H9 (cell line): Measurements from ENCODE around the gene ANKIB1. TPM values are rescaled to one million over a fixed set of nuclear protein-coding genes. Genes with fewer than 3 reads are reported as not detected.

Experiments
- DNase-seq: peaks from one replicate; pipeline ENCODE4 v3.0.0-alpha.2; 2017
- H2AFZ ChIP-seq: one replicate; pipeline ENCODE4 v1.6.1; 2013; ENCODE audit warnings: mild to moderate bottlenecking, low read length, control low read depth, moderate library complexity
- H2AK5ac ChIP-seq: 2 replicates; pipeline ENCODE4 v1.6.1; 2013; ENCODE audit warnings: low read length, control low read depth, mixed read lengths; ENCODE audit not compliant: insufficient read length
- H2BK120ac ChIP-seq: one replicate; pipeline ENCODE4 v1.6.1; 2013; ENCODE audit warnings: low read depth, mild to moderate bottlenecking, low read length, control low read depth, inconsistent platforms; ENCODE audit not compliant: poor library complexity, severe bottlenecking
- H2BK12ac ChIP-seq: 2 replicates; pipeline ENCODE4 v1.6.1; 2013; ENCODE audit warnings: low read length, control low read depth, mixed read lengths, low read depth; ENCODE audit not compliant: insufficient read length
- H2BK15ac ChIP-seq: 2 replicates; pipeline ENCODE4 v1.6.1; 2013; ENCODE audit warnings: low read depth, low read length, control low read depth
- H2BK20ac ChIP-seq: one replicate; pipeline ENCODE4 v1.6.1; 2013; ENCODE audit warnings: low read depth, mild to moderate bottlenecking, low read length, control low read depth, inconsistent platforms; ENCODE audit not compliant: poor library complexity, severe bottlenecking
- H2BK5ac ChIP-seq: 2 replicates; pipeline ENCODE4 v1.6.1; 2013; ENCODE audit warnings: low read length, control low read depth, mixed read lengths; ENCODE audit not compliant: insufficient read length
- H3K14ac ChIP-seq: 2 replicates; pipeline ENCODE4 v1.6.1; 2013; ENCODE audit warnings: low read length, control low read depth; ENCODE audit not compliant: insufficient read depth
- H3K18ac ChIP-seq: 2 replicates; pipeline ENCODE4 v1.6.1; 2013; ENCODE audit warnings: low read depth, mild to moderate bottlenecking, mixed read lengths, low read length, control low read depth; ENCODE audit not compliant: insufficient read length
- H3K23ac ChIP-seq: 2 replicates; pipeline ENCODE4 v1.6.1; 2013; ENCODE audit warnings: low read length, control low read depth, mixed read lengths, low read depth; ENCODE audit not compliant: insufficient read length
- H3K23me2 ChIP-seq: 2 replicates; pipeline ENCODE4 v1.6.1; 2013; ENCODE audit warnings: low read depth, mild to moderate bottlenecking, mixed read lengths, low read length, control low read depth; ENCODE audit not compliant: insufficient read length, poor library complexity, severe bottlenecking
- H3K27ac ChIP-seq: 2 replicates; pipeline ENCODE4 v1.5.1; 2013; ENCODE audit warnings: low read length, control low read depth, mixed read lengths, low read depth; ENCODE audit not compliant: insufficient read length
- H3K27me3 ChIP-seq: 2 replicates; pipeline ENCODE4 v1.6.1; 2013; ENCODE audit warnings: low read length, control low read depth, inconsistent platforms; ENCODE audit not compliant: insufficient read depth
- H3K4ac ChIP-seq: 2 replicates; pipeline ENCODE4 v1.6.1; 2013; ENCODE audit warnings: low read depth, mild to moderate bottlenecking, control low read depth, inconsistent platforms, low read length, moderate library complexity
- H3K4me1 ChIP-seq: 2 replicates; pipeline ENCODE4 v1.6.1; 2013; ENCODE audit warnings: low read length, control low read depth, inconsistent platforms; ENCODE audit not compliant: insufficient read depth
- H3K4me2 ChIP-seq: 2 replicates; pipeline ENCODE4 v1.6.1; 2013; ENCODE audit warnings: low read length, control low read depth, mixed read lengths; ENCODE audit not compliant: insufficient read length, insufficient read depth
- H3K56ac ChIP-seq: 2 replicates; pipeline ENCODE4 v1.6.1; 2013; ENCODE audit warnings: low read depth, mild to moderate bottlenecking, mixed read lengths, low read length, control low read depth; ENCODE audit not compliant: insufficient read length
- H3K79me1 ChIP-seq: 2 replicates; pipeline ENCODE4 v1.6.1; 2013; ENCODE audit warnings: low read depth, mild to moderate bottlenecking, moderate library complexity, low read length, control low read depth, inconsistent platforms; ENCODE audit not compliant: insufficient read depth, poor library complexity, severe bottlenecking
- H3K79me2 ChIP-seq: 2 replicates; pipeline ENCODE4 v1.6.1; 2013; ENCODE audit warnings: low read length, control low read depth, inconsistent platforms; ENCODE audit not compliant: insufficient read depth
- H3K9ac ChIP-seq: 2 replicates; pipeline ENCODE4 v1.6.1; 2013; ENCODE audit warnings: low read length, control low read depth, mixed read lengths; ENCODE audit not compliant: insufficient read length; ENCODE audit errors: extremely low read depth
- H3K9me3 ChIP-seq: one replicate; pipeline ENCODE4 v1.6.1; 2013; ENCODE audit warnings: low read depth, low read length, inconsistent platforms; ENCODE audit not compliant: control insufficient read depth
- H3T11ph ChIP-seq: one replicate; pipeline ENCODE4 v1.6.1; 2013; ENCODE audit warnings: mild to moderate bottlenecking, low read length, control low read depth, inconsistent platforms
- H4K20me1 ChIP-seq: one replicate; pipeline ENCODE4 v1.6.1; 2013; ENCODE audit not compliant: control insufficient read depth, insufficient read length, insufficient read depth
- H4K5ac ChIP-seq: 2 replicates; pipeline ENCODE4 v1.6.1; 2013; ENCODE audit warnings: low read depth, mild to moderate bottlenecking, mixed read lengths, low read length, control low read depth; ENCODE audit not compliant: insufficient read length
- H4K8ac ChIP-seq: replicated peaks from 2 replicates; pipeline ENCODE4 v1.6.1; 2013; ENCODE audit warnings: low read length, control low read depth, mixed read lengths, low read depth; ENCODE audit not compliant: insufficient read length
- H4K91ac ChIP-seq: 2 replicates; pipeline ENCODE4 v1.6.1; 2013; ENCODE audit warnings: low read depth, mild to moderate bottlenecking, moderate library complexity, mixed read lengths, low read length, control low read depth; ENCODE audit not compliant: insufficient read length
- H3K27ac Mint-ChIP-seq, 3 experiments: 2 replicates in 2 of 3; 3 replicates in 1 of 3; pipeline ENCODE4 v1.8.0; 2020 to 2021; ENCODE audit warnings: mixed read lengths in 3 of 3, mild to moderate bottlenecking in 1 of 3, moderate library complexity in 1 of 3
- H3K27me3 Mint-ChIP-seq: 2 replicates; pipeline ENCODE4 v1.8.0; 2021; ENCODE audit warnings: low read depth, mild to moderate bottlenecking, moderate library complexity, mixed read lengths
- H3K36me3 Mint-ChIP-seq, 3 experiments: 2 replicates in 2 of 3; 3 replicates in 1 of 3; pipeline ENCODE4 v1.8.0; 2020 to 2021; ENCODE audit warnings: low read depth in 3 of 3, mixed read lengths in 3 of 3; ENCODE audit not compliant: insufficient read depth in 1 of 3
- H3K4me1 Mint-ChIP-seq, 2 experiments: 2 replicates each; pipeline ENCODE4 v1.8.0; 2020; ENCODE audit warnings: mixed read lengths in 2 of 2
- H3K4me3 Mint-ChIP-seq, 2 experiments: 2 replicates in 1 of 2; 3 replicates in 1 of 2; pipeline ENCODE4 v1.8.0; 2020 to 2021; ENCODE audit warnings: mild to moderate bottlenecking in 2 of 2, mixed read lengths in 2 of 2, moderate library complexity in 1 of 2
- H3K9me3 Mint-ChIP-seq, 2 experiments: 2 replicates in 1 of 2; 3 replicates in 1 of 2; pipeline ENCODE4 v1.8.0; 2020; ENCODE audit warnings: mild to moderate bottlenecking in 2 of 2, mixed read lengths in 2 of 2, moderate library complexity in 1 of 2
- CTCF ChIP-seq: fragments of 200-600 bp; sonication (generic); conservative IDR thresholded peaks from 3 replicates; pipeline ENCODE4 v1.8.0; 2021; ENCODE audit warnings: antibody characterized with exemption, mild to moderate bottlenecking
- WGBS: extraction: QIAGEN DNeasy Blood & Tissue Kit; methylation state at CpG from one replicate; pipeline ENCODE4 v1.1.7; 2013; ENCODE audit warnings: missing lambda C conversion rate, low lambda C conversion rate, mixed read lengths; ENCODE audit not compliant: insufficient read length; ENCODE audit errors: extremely low coverage; 5-methylcytosine and 5-hydroxymethylcytosine counted together
- total RNA-seq: library from RNA; stranded (reverse); gene quantifications from 2 replicates; pipeline ENCODE4 v1.2.1, GENCODE V29; 2021

Gene ANKIB1
- total RNA-seq, 1 experiment from 2014 or later = 42.0 TPM

GRCh38 chr7:92435542-92435941, 189.8 kb downstream of the ANKIB1 start:
- Histone ChIP-seq H2BK12ac (no peak overlapping the region), H3K9me3 (no peaks in the 10 kb centered on the region), H2BK15ac (no peak overlapping the region), H3K27ac (no peak overlapping the region), H4K8ac (no peak overlapping the region), H2AFZ (no peak overlapping the region), H3K4me2 (no peak overlapping the region), H3K27me3 (no peaks in the 10 kb centered on the region), H3K23me2 (no peaks in the 10 kb centered on the region), H2BK5ac (no peak overlapping the region), H3K4me1 (peaks cover 6% of the 10 kb centered on the region; the same call in 1 of the 2 replicates), H3K79me2 (no peaks in the 10 kb centered on the region), H3K14ac (no peak overlapping the region), H4K91ac (no peak overlapping the region), H3T11ph (no peak overlapping the region), H3K56ac (no peak overlapping the region), H2AK5ac (no peak overlapping the region), H3K9ac (no peak overlapping the region), H2BK20ac (no peak overlapping the region), H4K20me1 (no peaks in the 10 kb centered on the region), H3K79me1 (no peaks in the 10 kb centered on the region), H3K18ac (no peak overlapping the region), H3K4ac (no peak overlapping the region), H4K5ac (no peak overlapping the region), H3K23ac (no peak overlapping the region), H2BK120ac (no peak overlapping the region)
- Mint-ChIP-seq H3K4me1 (peaks cover 30 to 34% of the 10 kb centered on the region in 2 experiments), H3K4me3 (no peak overlapping the region), H3K9me3 (peaks cover 0 to 5% of the 10 kb centered on the region in 2 experiments; a peak in 3 of 5 replicates), H3K27me3 (no peaks in the 10 kb centered on the region), H3K27ac (no peak overlapping the region), H3K36me3 (peaks cover 0 to 13% (median 2%) of the 10 kb centered on the region in 3 experiments; a peak in 4 of 7 replicates)
- DNase-seq = no peak
- no CpG with 5 or more reads among the region's 2 CpGs for WGBS
- no peak for TF ChIP-seq CTCF
